ENCODE results near the gene MPHOSPH10. TPM values are rescaled to one million over a fixed set of nuclear protein-coding genes. Genes with fewer than 3 reads are reported as not detected.
"Not testable (repeated sequence)": the region's sequence is repeated elsewhere in the genome, so short reads cannot be mapped to it uniquely, and the experiment has no call there.

MPHOSPH10 gene
- total and polyA plus RNA-seq, 2 donors (not counting 3 experiments of a cell fraction or from before 2014, with no cell fraction given) = 4.4 to 38.8 TPM

DNA sequence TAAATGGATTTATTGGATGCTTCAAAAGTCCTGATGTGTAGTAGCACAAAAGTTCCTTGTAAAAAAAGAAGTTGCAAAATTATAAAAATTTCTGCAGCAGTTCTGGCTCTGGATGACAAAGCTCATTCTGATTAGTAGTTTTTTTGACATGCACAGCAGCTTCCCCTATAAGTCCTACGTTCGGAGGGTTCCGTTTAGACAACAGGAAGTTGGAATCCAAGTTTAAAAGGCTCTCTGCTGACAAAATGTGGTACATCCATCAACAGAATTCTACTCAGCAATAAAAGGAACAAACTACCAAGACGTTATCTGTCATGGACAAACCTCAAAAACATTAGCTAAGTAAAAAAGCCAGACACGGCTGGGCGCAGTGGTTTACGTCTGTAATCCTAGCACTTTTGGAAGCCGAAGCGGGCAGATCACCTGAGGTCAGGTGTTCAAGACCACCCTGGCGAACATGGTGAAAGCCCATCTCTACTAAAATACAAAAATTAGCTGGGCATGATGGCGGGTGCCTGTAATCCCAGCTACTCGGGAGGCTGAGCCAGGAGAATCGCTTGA, 46.6 kb upstream of the MPHOSPH10 start:
- dilution Hi-C loops (cut with MboI; ENCODE audit: extremely low pct_ligation_motif_present, low sequenced_read_pairs); H3K79me2 ChIP-seq (ENCODE audit: control insufficient read depth, insufficient read depth, low read length); H3K36me3 ChIP-seq (ENCODE audit: control insufficient read depth in 2 of 2, extremely low read depth in 1 of 2, insufficient read depth in 2 of 2, low read length in 2 of 2); BruUV-seq (replicated peaks); H3K9me3 ChIP-seq (replicated peaks; ENCODE audit: control insufficient read depth, insufficient read depth, low read length); H3K4me3 ChIP-seq (replicated peaks in 1 of 3; ENCODE audit: insufficient read depth in 1 of 3, low read depth in 1 of 3, low read length in 3 of 3); H4K20me1 ChIP-seq (replicated peaks; ENCODE audit: control insufficient read depth, extremely low read depth, insufficient read depth, low read length); POLR2A ChIA-PET; H3K4me2 ChIP-seq (ENCODE audit: insufficient read depth, low read length); intact Hi-C loops (cut with micrococcal nuclease); DNase-seq (ENCODE audit: low read depth, low spot score); H3K9me1 ChIP-seq (replicated peaks; ENCODE audit: control insufficient read depth, extremely low read depth, insufficient read depth, low read length); H2AFZ ChIP-seq (ENCODE audit: low read depth, low read length); H3K4me1 ChIP-seq (ENCODE audit: control insufficient read depth, extremely low read depth, insufficient read depth, low read length); H3K27ac ChIP-seq (ENCODE audit: insufficient read depth, low read depth, low read length); H3K27me3 ChIP-seq (ENCODE audit: control insufficient read depth in 2 of 2, insufficient read depth in 2 of 2, low read length in 2 of 2); H3K9ac ChIP-seq (replicated peaks; ENCODE audit: extremely low read depth, insufficient read depth, low read length): not testable (repeated sequence)
- CTCF ChIA-PET = interaction anchor here (2.7 kb wide), 1 partner anchor 17 kb away, joined by 10 read pairs; no protein-coding TSS in a partner anchor
- FAIRE-seq = peak; percentile 78

DNA sequence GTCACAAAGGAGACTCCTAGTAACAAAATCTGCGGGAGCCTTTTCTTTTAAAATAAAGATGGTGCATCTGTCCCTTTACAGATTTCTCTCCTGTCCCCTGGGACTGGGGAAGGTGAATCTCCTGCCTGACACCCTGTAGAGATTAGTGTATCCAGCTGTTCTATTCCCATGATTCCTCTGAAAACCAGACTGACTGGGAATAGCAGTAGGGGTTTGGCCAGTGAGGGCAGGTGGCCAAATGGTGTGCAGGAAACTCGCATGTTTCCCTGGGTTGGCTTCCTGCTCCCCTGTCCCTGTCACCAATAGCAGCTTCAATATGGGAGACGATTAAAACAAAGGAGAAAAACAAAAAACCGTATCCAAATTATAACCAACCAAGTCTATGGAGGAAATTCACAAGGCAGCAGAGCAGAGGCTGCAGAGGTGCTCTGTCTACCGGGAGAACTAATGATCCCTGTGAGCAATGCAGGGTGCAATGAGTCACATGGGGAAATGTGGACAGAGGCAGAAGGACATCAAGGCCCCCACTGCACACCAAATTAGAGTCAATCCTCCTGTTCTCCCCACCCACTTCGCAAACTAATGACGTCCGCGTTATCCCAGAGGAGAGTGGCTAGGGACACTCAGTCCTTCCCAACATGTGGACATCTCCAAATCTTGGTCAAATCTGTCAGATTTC, 45.0 kb upstream of the MPHOSPH10 start:
- H2AFZ ChIP-seq (ENCODE audit: low read depth, low read length); H3K9me1 ChIP-seq (replicated peaks; ENCODE audit: control insufficient read depth, extremely low read depth, insufficient read depth, low read length); BruUV-seq (replicated peaks); DNase-seq (ENCODE audit: low read depth, low spot score); H3K9me3 ChIP-seq (replicated peaks; ENCODE audit: control insufficient read depth, insufficient read depth, low read length); CTCF ChIA-PET; H3K4me3 ChIP-seq (replicated peaks in 1 of 3; ENCODE audit: insufficient read depth in 1 of 3, low read depth in 1 of 3, low read length in 3 of 3); H3K79me2 ChIP-seq (ENCODE audit: control insufficient read depth, insufficient read depth, low read length); H4K20me1 ChIP-seq (replicated peaks; ENCODE audit: control insufficient read depth, extremely low read depth, insufficient read depth, low read length); dilution Hi-C loops (cut with MboI; ENCODE audit: extremely low pct_ligation_motif_present, low sequenced_read_pairs); H3K36me3 ChIP-seq (ENCODE audit: control insufficient read depth in 2 of 2, extremely low read depth in 1 of 2, insufficient read depth in 2 of 2, low read length in 2 of 2); H3K4me2 ChIP-seq (ENCODE audit: insufficient read depth, low read length); POLR2A ChIA-PET; FAIRE-seq; H3K27me3 ChIP-seq (ENCODE audit: control insufficient read depth in 2 of 2, insufficient read depth in 2 of 2, low read length in 2 of 2); intact Hi-C loops (cut with micrococcal nuclease); H3K4me1 ChIP-seq (ENCODE audit: control insufficient read depth, extremely low read depth, insufficient read depth, low read length); H3K9ac ChIP-seq (replicated peaks; ENCODE audit: extremely low read depth, insufficient read depth, low read length); H3K27ac ChIP-seq (ENCODE audit: insufficient read depth, low read depth, low read length): not testable (repeated sequence)

GRCh38 chr2:71089475-71089874, 41.0 kb upstream of the MPHOSPH10 start:
- not testable (repeated sequence) for BruUV-seq (replicated peaks)

DNA sequence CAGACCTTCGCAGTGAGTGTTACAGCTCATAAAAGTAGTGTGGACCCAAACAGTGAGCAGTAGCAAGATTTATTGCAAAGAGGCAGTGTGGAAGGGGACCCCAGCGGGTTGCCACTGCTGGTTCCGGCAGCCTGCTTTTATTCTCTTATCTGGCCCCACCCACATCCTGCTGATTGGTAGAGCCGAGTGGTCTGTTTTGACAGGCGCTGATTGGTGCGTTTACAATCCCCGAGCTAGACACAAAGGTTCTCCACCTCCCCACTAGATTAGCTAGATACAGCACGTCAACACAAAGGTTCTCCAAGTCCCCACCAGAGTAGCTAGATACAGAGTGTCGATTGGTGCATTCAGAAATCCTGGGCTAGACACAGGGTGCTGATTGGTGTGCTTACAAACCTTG, 38.6 kb upstream of the MPHOSPH10 start:
- intact Hi-C loops (cut with micrococcal nuclease) = not testable (repeated sequence)

More at GRCh38 chr2:71089475-71089874, 41.0 kb upstream of the MPHOSPH10 start:
- H3K4me1 ChIP-seq (ENCODE audit: control insufficient read depth, extremely low read depth, insufficient read depth, low read length); dilution Hi-C loops (cut with MboI; ENCODE audit: extremely low pct_ligation_motif_present, low sequenced_read_pairs); POLR2A ChIA-PET; H3K4me2 ChIP-seq (ENCODE audit: insufficient read depth, low read length); CTCF ChIA-PET; H3K9me3 ChIP-seq (replicated peaks; ENCODE audit: control insufficient read depth, insufficient read depth, low read length); DNase-seq (ENCODE audit: low read depth, low spot score); intact Hi-C loops (cut with micrococcal nuclease); H3K79me2 ChIP-seq (ENCODE audit: control insufficient read depth, insufficient read depth, low read length); H3K9me1 ChIP-seq (replicated peaks; ENCODE audit: control insufficient read depth, extremely low read depth, insufficient read depth, low read length); H4K20me1 ChIP-seq (replicated peaks; ENCODE audit: control insufficient read depth, extremely low read depth, insufficient read depth, low read length); FAIRE-seq; H2AFZ ChIP-seq (ENCODE audit: low read depth, low read length); H3K27ac ChIP-seq (ENCODE audit: insufficient read depth, low read depth, low read length); H3K4me3 ChIP-seq (replicated peaks in 1 of 3; ENCODE audit: insufficient read depth in 1 of 3, low read depth in 1 of 3, low read length in 3 of 3); H3K27me3 ChIP-seq (ENCODE audit: control insufficient read depth in 2 of 2, insufficient read depth in 2 of 2, low read length in 2 of 2); H3K9ac ChIP-seq (replicated peaks; ENCODE audit: extremely low read depth, insufficient read depth, low read length); H3K36me3 ChIP-seq (ENCODE audit: control insufficient read depth in 2 of 2, extremely low read depth in 1 of 2, insufficient read depth in 2 of 2, low read length in 2 of 2): not testable (repeated sequence)

More for the DNA sequence above, 38.6 kb upstream of the MPHOSPH10 start:
- H3K9ac ChIP-seq (replicated peaks; ENCODE audit: extremely low read depth, insufficient read depth, low read length); POLR2A ChIA-PET; BruUV-seq (replicated peaks); H3K27me3 ChIP-seq (ENCODE audit: control insufficient read depth in 2 of 2, insufficient read depth in 2 of 2, low read length in 2 of 2); H3K4me1 ChIP-seq (ENCODE audit: control insufficient read depth, extremely low read depth, insufficient read depth, low read length); H4K20me1 ChIP-seq (replicated peaks; ENCODE audit: control insufficient read depth, extremely low read depth, insufficient read depth, low read length); DNase-seq (ENCODE audit: low read depth, low spot score); FAIRE-seq; H2AFZ ChIP-seq (ENCODE audit: low read depth, low read length); H3K9me1 ChIP-seq (replicated peaks; ENCODE audit: control insufficient read depth, extremely low read depth, insufficient read depth, low read length); H3K9me3 ChIP-seq (replicated peaks; ENCODE audit: control insufficient read depth, insufficient read depth, low read length); H3K27ac ChIP-seq (ENCODE audit: insufficient read depth, low read depth, low read length); H3K4me3 ChIP-seq (replicated peaks in 1 of 3; ENCODE audit: insufficient read depth in 1 of 3, low read depth in 1 of 3, low read length in 3 of 3); H3K36me3 ChIP-seq (ENCODE audit: control insufficient read depth in 2 of 2, extremely low read depth in 1 of 2, insufficient read depth in 2 of 2, low read length in 2 of 2); H3K4me2 ChIP-seq (ENCODE audit: insufficient read depth, low read length); H3K79me2 ChIP-seq (ENCODE audit: control insufficient read depth, insufficient read depth, low read length); dilution Hi-C loops (cut with MboI; ENCODE audit: extremely low pct_ligation_motif_present, low sequenced_read_pairs): not testable (repeated sequence)
- CTCF ChIA-PET = interaction anchor here (1.9 to 2.5 kb wide), 2 partner anchors 9 to 24 kb away, joined by 5 to 19 read pairs; partner anchors contain the start of gene NAGK

Data from endothelial cell of umbilical vein (primary cell).